ENCODE data around the gene CD70.
"Not testable (repeated sequence)": the region's sequence is repeated elsewhere in the genome, so short reads cannot be mapped to it uniquely, and the experiment has no call there.

Gene CD70

GRCh38 chr19:6586056-6586455, 4.9 kb downstream of the CD70 start:
- FAIRE-seq = no peak
- no peak for DNase-seq (ENCODE audit: insufficient read length, low spot score)
- TF ChIP-seq POLR2A (IDR thresholded peaks at IDR 0.05; ENCODE audit: low read depth, low read length) = no peak
- TF ChIP-seq PAX5 (IDR thresholded peaks at IDR 0.05; ENCODE audit: insufficient read depth, low read length, severe bottlenecking) = no peak
- TF ChIP-seq SPI1 (IDR thresholded peaks at IDR 0.05; ENCODE audit: low read depth, low read length) = no peak
- no peak for TF ChIP-seq POU2F2 (IDR thresholded peaks at IDR 0.05; ENCODE audit: low read depth, low read length)
- TF ChIP-seq TAF1 (IDR thresholded peaks at IDR 0.05; ENCODE audit: low read depth, low read length) = no peak
- TF ChIP-seq POLR2AphosphoS5 (IDR thresholded peaks at IDR 0.05; ENCODE audit: low read depth, low read length) = peak; percentile 55

DNA sequence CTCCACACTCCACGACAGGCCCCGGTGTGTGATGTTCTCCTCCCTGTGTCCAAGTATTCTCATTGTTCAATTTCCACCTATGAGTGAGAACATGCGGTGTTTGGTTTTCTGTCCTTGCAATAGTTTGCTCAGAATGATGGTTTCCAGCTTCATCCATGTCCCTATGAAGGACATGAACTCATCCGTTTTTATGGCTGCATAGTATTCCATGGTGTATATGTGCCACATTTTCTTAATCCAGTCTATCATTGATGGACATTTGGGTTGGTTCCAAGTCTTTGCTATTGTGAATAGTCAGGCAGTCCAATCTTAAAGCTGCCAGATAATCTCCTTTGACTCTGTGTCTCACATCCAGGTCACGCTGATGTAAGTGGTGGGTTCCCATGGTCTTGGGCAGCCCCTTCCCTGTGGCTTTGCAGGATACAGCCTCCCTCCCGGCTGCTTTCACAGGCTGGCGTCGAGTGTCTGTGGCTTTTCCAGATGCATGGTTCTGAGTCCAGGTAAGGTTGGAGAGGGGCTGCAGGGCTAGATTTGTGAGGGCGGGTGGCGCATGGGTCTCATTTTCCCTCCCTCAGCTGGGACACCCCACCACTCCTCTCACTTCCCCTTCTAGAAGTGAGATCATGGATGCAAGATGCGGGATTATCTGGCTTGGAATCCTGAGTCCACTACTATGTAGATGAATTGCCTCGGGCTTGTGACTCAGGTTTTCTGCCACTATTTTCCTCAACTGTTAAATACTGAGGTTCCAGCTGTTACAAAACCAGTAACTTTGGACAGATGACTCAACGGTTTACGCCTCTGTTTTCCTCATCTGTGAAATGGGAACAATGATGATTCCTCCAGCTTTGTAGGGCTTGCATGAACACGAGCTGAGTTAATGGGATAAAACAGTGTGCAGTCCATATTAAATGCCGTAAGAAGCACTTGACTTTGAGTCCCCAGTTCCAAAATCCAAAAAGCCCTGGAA, 8.2 kb downstream of the CD70 start:
- FAIRE-seq = peak; percentile 26
- not testable (repeated sequence) for DNase-seq (ENCODE audit: insufficient read length, low spot score)
- TF ChIP-seq SPI1 (IDR thresholded peaks at IDR 0.05; ENCODE audit: low read depth, low read length) = peak; percentile 80

DNA sequence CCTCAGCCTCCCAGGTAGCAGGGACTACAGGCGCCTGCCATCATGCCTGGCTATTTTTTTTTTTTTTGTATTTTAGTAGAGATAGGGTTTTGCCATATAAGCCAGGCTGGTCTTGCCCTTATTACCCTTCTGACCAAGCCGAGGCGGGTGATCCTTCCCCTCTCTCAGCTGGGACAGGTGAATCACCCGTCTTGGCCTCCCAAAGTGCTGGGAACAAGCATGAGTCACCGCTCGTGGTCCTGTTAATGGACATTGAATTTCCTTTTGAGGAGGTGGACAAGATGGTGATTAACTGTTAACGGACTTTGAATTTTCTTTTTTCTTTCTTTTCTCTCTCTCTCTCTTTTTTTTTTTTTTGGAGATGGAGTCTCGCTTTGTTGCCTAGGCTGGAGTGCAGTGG, 10.6 kb downstream of the CD70 start:
- DNase-seq (ENCODE audit: insufficient read length, low spot score) = no peak

GRCh38 chr19:6579450-6580178, 11.3 kb downstream of the CD70 start:
- DNase-seq (ENCODE audit: insufficient read length, low spot score) = no peak
- no peak for TF ChIP-seq PAX5 (IDR thresholded peaks at IDR 0.05; ENCODE audit: insufficient read depth, low read length, severe bottlenecking)
- peak; percentile 87 for TF ChIP-seq SPI1 (IDR thresholded peaks at IDR 0.05; ENCODE audit: low read depth, low read length)
- peak; percentile 63; the same call in 1 of the 2 replicates for TF ChIP-seq POU2F2 (IDR thresholded peaks at IDR 0.05; ENCODE audit: low read depth, low read length)
- no peak for TF ChIP-seq POLR2AphosphoS5 (IDR thresholded peaks at IDR 0.05; ENCODE audit: low read depth, low read length)
- FAIRE-seq = no peak

More for the DNA sequence above, 10.6 kb downstream of the CD70 start:
- no peak for TF ChIP-seq TAF1 (IDR thresholded peaks at IDR 0.05; ENCODE audit: low read depth, low read length)
- no peak for TF ChIP-seq POU2F2 (IDR thresholded peaks at IDR 0.05; ENCODE audit: low read depth, low read length)
- no peak for TF ChIP-seq PAX5 (IDR thresholded peaks at IDR 0.05; ENCODE audit: insufficient read depth, low read length, severe bottlenecking)
- no peak for FAIRE-seq

DNA sequence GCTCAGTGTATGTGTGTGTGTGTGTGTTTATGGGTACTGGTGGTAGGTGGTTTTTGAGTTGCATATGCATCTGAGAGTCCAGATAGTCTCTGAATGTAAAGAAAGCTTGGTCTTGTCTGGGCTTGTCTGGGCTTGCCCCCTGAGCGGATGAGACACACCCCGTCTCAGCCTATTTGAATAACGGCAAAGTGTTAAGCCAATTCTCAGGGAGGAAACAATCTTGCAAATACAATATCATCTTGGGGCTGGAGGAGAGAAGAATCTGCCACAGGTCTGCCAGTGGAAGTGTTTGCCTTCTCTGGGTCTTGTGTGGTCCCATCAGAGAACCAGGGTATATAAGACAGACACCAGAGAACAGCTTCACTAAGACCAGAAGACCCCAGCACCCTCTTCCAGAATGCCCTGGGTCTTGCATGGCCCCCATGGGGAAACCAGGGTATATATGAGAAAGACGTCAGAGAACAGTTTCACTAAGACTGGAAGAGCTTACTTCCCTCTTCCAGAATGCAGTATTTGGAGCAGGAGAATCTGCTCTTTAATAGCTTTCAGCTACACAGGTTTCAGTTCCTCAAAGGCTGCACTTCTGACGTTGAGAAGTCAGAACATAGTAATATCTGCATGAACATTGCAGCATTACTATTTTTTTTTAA, 13.3 kb downstream of the CD70 start:
- TF ChIP-seq POLR2AphosphoS5 (IDR thresholded peaks at IDR 0.05; ENCODE audit: low read depth, low read length) (peak; percentile 67), POLR2A (IDR thresholded peaks at IDR 0.05; ENCODE audit: low read depth, low read length) (peak; percentile 76), TAF1 (IDR thresholded peaks at IDR 0.05; ENCODE audit: low read depth, low read length) (peak; percentile 81), PAX5 (IDR thresholded peaks at IDR 0.05; ENCODE audit: insufficient read depth, low read length, severe bottlenecking) (no peak), SPI1 (IDR thresholded peaks at IDR 0.05; ENCODE audit: low read depth, low read length) (peak; percentile 99), POU2F2 (IDR thresholded peaks at IDR 0.05; ENCODE audit: low read depth, low read length) (peak; percentile 98)
- DNase-seq (ENCODE audit: insufficient read length, low spot score) (no peak), FAIRE-seq (peak; percentile 99)

DNA sequence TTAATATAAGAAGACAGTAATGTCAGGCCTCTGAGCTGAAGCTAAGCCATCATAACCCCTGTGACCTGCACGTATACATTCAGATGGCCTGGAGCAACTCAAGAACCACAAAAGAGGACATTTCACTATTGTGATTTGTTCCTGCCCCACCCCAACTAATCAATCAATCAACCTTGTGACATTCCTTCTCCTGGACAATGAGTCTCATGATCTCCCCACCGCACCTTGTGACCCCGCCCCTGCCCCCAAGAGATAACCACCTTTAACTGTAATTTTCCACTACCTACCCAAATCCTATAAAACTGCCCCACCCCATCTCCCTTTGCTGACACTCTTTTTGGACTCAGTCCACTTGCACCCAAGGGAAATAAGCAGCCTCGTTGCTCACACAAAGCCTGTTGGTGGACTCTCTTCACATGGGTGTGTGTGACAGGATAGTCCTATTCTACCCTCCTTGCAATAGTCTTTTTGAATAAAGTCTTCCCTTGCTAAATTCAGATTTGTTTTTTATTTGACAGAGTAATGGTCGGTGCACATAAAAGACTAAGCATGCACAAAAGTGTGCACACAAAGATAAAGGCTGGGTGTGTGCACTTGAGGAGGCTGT, 14.0 kb downstream of the CD70 start:
- DNase-seq (ENCODE audit: insufficient read length, low spot score) = no peak
- TF ChIP-seq SPI1 (IDR thresholded peaks at IDR 0.05; ENCODE audit: low read depth, low read length) (no peak), TAF1 (IDR thresholded peaks at IDR 0.05; ENCODE audit: low read depth, low read length) (no peak), PAX5 (IDR thresholded peaks at IDR 0.05; ENCODE audit: insufficient read depth, low read length, severe bottlenecking) (no peak), POU2F2 (IDR thresholded peaks at IDR 0.05; ENCODE audit: low read depth, low read length) (no peak), POLR2A (IDR thresholded peaks at IDR 0.05; ENCODE audit: low read depth, low read length) (no peak; the same call in 1 of the 2 replicates), POLR2AphosphoS5 (IDR thresholded peaks at IDR 0.05; ENCODE audit: low read depth, low read length) (no peak)
- no peak for FAIRE-seq

DNA sequence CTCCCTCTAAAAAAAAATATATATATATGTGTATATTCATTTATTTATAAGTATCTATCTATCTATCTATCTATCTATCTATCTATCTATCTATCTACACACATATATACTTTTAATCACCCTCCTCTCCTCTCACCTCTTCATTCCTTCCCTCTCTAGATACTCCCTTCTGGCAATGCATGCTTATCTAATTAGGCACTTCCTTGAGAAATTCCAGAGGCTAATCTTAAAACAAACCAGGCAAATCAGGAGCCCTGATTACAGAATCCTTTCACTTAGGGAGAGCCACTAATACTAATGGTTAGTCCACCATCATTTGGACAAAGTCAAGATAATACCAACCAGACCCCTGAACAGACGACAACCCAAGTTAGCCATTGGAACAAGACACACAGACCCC, 17.6 kb downstream of the CD70 start:
- DNase-seq (ENCODE audit: insufficient read length, low spot score) = no peak
- FAIRE-seq = no peak
- TF ChIP-seq POLR2A (IDR thresholded peaks at IDR 0.05; ENCODE audit: low read depth, low read length) = no peak
- no peak for TF ChIP-seq POU2F2 (IDR thresholded peaks at IDR 0.05; ENCODE audit: low read depth, low read length)
- no peak for TF ChIP-seq SPI1 (IDR thresholded peaks at IDR 0.05; ENCODE audit: low read depth, low read length)
- no peak for TF ChIP-seq PAX5 (IDR thresholded peaks at IDR 0.05; ENCODE audit: insufficient read depth, low read length, severe bottlenecking)
- no peak for TF ChIP-seq POLR2AphosphoS5 (IDR thresholded peaks at IDR 0.05; ENCODE audit: low read depth, low read length)
- TF ChIP-seq TAF1 (IDR thresholded peaks at IDR 0.05; ENCODE audit: low read depth, low read length) = no peak

GRCh38 chr19:6572217-6572616, 18.7 kb downstream of the CD70 start:
- TF ChIP-seq POLR2AphosphoS5 (IDR thresholded peaks at IDR 0.05; ENCODE audit: low read depth, low read length) (no peak), PAX5 (IDR thresholded peaks at IDR 0.05; ENCODE audit: insufficient read depth, low read length, severe bottlenecking) (no peak), POLR2A (IDR thresholded peaks at IDR 0.05; ENCODE audit: low read depth, low read length) (no peak), POU2F2 (IDR thresholded peaks at IDR 0.05; ENCODE audit: low read depth, low read length) (no peak)
- FAIRE-seq = no peak
- DNase-seq (ENCODE audit: insufficient read length, low spot score) = no peak

DNA sequence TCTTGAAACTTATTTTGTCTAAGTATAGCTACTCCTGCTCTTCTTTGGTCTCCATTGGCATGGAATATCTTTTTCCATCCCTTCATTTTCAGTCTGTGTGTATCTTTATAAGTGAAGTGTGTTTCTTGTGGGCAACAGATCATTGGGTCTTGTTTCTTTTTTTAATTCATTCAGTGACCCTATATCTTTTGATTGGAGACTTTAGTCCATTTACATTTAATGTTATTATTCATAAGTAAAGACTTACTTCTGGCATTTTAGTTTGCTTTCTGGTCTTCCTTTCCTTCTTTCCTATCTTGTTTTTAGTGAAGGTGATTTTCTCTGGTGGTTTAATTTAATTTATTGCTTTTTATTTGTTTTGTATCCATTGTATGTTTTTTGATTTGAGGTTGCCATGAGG, 19.8 kb downstream of the CD70 start:
- DNase-seq (ENCODE audit: insufficient read length, low spot score) (no peak), FAIRE-seq (no peak)
- no peak for TF ChIP-seq POLR2A (IDR thresholded peaks at IDR 0.05; ENCODE audit: low read depth, low read length)
- no peak for TF ChIP-seq PAX5 (IDR thresholded peaks at IDR 0.05; ENCODE audit: insufficient read depth, low read length, severe bottlenecking)
- no peak for TF ChIP-seq POLR2AphosphoS5 (IDR thresholded peaks at IDR 0.05; ENCODE audit: low read depth, low read length)

Data from GM12891 (cell line).